ENCODE measurements around the gene ANK2.

DNA sequence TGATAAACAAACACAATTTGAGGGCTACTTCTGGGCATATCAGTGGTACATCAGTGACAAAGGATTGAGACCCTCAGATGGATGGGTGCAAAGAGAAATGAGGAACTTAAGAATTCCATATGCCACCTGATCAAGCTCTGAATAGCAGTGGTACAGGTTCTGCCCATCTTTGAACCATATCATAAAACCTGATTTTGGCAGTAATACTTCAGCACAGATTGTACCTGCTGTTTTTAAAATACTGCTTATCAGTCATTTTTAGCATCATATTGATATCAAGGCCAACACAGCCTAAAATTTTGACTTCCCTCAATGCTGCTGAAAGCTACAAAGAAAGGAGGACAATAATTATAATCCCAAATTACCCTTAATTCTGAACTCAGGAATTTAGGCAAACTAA is 41.5 kb downstream of the ANK2 start:
- TF ChIP-seq EZH2 (IDR thresholded peaks at IDR 0.05; ENCODE audit: insufficient read depth, poor library complexity, severe bottlenecking) = no peak
- TF ChIP-seq EZH2phosphoT487 (IDR thresholded peaks at IDR 0.05; ENCODE audit: insufficient read depth, low read depth) = no peak

All from GM23248 (cell line).